Loucy (cell line): ENCODE data around the gene DLG2.
"Not testable (repeated sequence)": the region's sequence is repeated elsewhere in the genome, so short reads cannot be mapped to it uniquely, and the experiment has no call there.

Experiments
- H2AFZ ChIP-seq: fragments of 200-600 bp; sonication (generic); 2 replicates; pipeline ENCODE4 v1.6.0; 2016; ENCODE audit warnings: antibody characterized with exemption, mild to moderate bottlenecking, low read length, moderate library complexity
- H3F3A ChIP-seq: fragments of 200-600 bp; 2 replicates; pipeline ENCODE4 v1.6.0; 2016; ENCODE audit warnings: antibody characterized with exemption, low read depth, mild to moderate bottlenecking
- H3K27me3 ChIP-seq: fragments of 200-600 bp; sonication (generic); 2 replicates; pipeline ENCODE4 v1.6.1; 2014; ENCODE audit warnings: low read length, mild to moderate bottlenecking; ENCODE audit not compliant: insufficient read depth, poor library complexity, severe bottlenecking
- H3K36me3 ChIP-seq: fragments of 200-600 bp; sonication (generic); 2 replicates; pipeline ENCODE4 v1.6.1; 2016; ENCODE audit warnings: low read length; ENCODE audit not compliant: insufficient read depth
- H3K4me1 ChIP-seq: fragments of 200-600 bp; sonication (generic); 2 replicates; pipeline ENCODE4 v1.5.1; 2014; ENCODE audit warnings: low read length, mild to moderate bottlenecking; ENCODE audit not compliant: insufficient read depth, poor library complexity, severe bottlenecking
- H3K4me2 ChIP-seq: fragments of 200-600 bp; sonication (generic); 2 replicates; pipeline ENCODE4 v1.6.0; 2014; ENCODE audit warnings: antibody characterized with exemption, low read length, low read depth, mild to moderate bottlenecking; ENCODE audit not compliant: poor library complexity, severe bottlenecking
- H3K4me3 ChIP-seq: fragments of 200-600 bp; sonication (generic); 2 replicates; pipeline ENCODE4 v1.5.1; 2014; ENCODE audit warnings: low read length, mild to moderate bottlenecking, mixed read lengths; ENCODE audit not compliant: poor library complexity, severe bottlenecking
- H3K79me2 ChIP-seq: fragments of 200-600 bp; sonication (generic); 2 replicates; pipeline ENCODE4 v1.6.1; 2014; ENCODE audit warnings: low read length; ENCODE audit not compliant: insufficient read depth
- H3K9ac ChIP-seq: fragments of 200-600 bp; sonication (generic); 2 replicates; pipeline ENCODE4 v1.6.0; 2014; ENCODE audit warnings: mild to moderate bottlenecking, low read depth, low read length, moderate library complexity; ENCODE audit not compliant: poor library complexity, severe bottlenecking
- H3K9me2 ChIP-seq: fragments of 200-600 bp; sonication (generic); replicated peaks from 2 replicates; pipeline ENCODE4 v1.6.1; 2016; ENCODE audit warnings: low read depth, low read length, mixed read lengths
- H3K9me3 ChIP-seq: fragments of 200-600 bp; sonication (generic); 2 replicates; pipeline ENCODE4 v1.6.1; 2014; ENCODE audit warnings: mild to moderate bottlenecking, antibody characterized with exemption, low read length, low read depth; ENCODE audit not compliant: insufficient read depth
- H4K20me1 ChIP-seq: fragments of 200-600 bp; sonication (generic); 2 replicates; pipeline ENCODE4 v1.6.0; 2014; ENCODE audit warnings: antibody characterized with exemption, low read length, mild to moderate bottlenecking; ENCODE audit not compliant: insufficient read depth, poor library complexity, severe bottlenecking
- EZH2phosphoT487 ChIP-seq: fragments of 200-600 bp; IDR thresholded peaks from 2 replicates; pipeline ENCODE4 v1.6.1; 2018; ENCODE audit warnings: antibody characterized with exemption, mild to moderate bottlenecking, moderate library complexity, borderline replicate concordance
- TF ChIP-seq, protein P1 (sequence below): fragments of 200-600 bp; sonication (generic); conservative IDR thresholded peaks from 2 replicates; pipeline ENCODE4 v1.5.1; 2014; ENCODE audit warnings: mild to moderate bottlenecking, antibody characterized with exemption, low read length

The DLG2 gene

GRCh38 chr11:85661972-85662664, 35.0 kb upstream of the DLG2 start:
- Histone ChIP-seq H3K79me2 (peaks cover 78% of the 10 kb centered on the region), H3K27me3 (peaks cover 7% of the 10 kb centered on the region), H3K9ac (peak overlapping the region; percentile 97), H4K20me1 (peaks cover 76% of the 10 kb centered on the region), H3F3A (no peaks in the 10 kb centered on the region), H2AFZ (no peak overlapping the region), H3K4me1 (peaks cover 46% of the 10 kb centered on the region), H3K4me2 (peak overlapping the region; percentile 95), H3K9me3 (no peaks in the 10 kb centered on the region), H3K36me3 (peaks cover 35% of the 10 kb centered on the region), H3K4me3 (peak overlapping the region; percentile 90), H3K9me2 (no peaks in the 10 kb centered on the region)
- TF ChIP-seq EZH2phosphoT487: no peak
- TF ChIP-seq, protein P1, sequence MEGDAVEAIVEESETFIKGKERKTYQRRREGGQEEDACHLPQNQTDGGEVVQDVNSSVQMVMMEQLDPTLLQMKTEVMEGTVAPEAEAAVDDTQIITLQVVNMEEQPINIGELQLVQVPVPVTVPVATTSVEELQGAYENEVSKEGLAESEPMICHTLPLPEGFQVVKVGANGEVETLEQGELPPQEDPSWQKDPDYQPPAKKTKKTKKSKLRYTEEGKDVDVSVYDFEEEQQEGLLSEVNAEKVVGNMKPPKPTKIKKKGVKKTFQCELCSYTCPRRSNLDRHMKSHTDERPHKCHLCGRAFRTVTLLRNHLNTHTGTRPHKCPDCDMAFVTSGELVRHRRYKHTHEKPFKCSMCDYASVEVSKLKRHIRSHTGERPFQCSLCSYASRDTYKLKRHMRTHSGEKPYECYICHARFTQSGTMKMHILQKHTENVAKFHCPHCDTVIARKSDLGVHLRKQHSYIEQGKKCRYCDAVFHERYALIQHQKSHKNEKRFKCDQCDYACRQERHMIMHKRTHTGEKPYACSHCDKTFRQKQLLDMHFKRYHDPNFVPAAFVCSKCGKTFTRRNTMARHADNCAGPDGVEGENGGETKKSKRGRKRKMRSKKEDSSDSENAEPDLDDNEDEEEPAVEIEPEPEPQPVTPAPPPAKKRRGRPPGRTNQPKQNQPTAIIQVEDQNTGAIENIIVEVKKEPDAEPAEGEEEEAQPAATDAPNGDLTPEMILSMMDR: no peak

DNA sequence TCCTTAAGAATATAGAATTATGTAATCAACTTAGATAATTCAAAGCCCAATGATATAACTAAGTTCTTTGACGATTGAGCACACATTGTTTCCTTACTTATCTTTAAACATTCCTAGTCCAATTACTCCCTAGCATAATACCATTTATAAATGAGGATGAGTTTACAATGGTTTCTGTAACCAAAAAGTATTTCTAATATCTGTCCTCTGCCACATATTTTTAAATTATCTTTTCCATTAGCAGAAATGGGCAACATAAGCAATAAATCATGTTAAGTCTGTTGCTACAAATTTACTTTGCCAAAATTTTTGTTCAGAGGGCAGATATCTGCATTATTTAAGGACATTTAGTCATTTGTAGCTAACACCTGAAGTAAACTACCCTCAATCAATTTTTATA, 31.0 kb upstream of the DLG2 start:
- peaks cover 46% of the 10 kb centered on the region for H3K4me1 ChIP-seq
- TF ChIP-seq, protein P1: no peak
- H3K9ac ChIP-seq: peak overlapping the region; percentile 12
- no peaks in the 10 kb centered on the region for H3K9me2 ChIP-seq
- H3K27me3 ChIP-seq: no peaks in the 10 kb centered on the region
- no peak overlapping the region for H2AFZ ChIP-seq
- H3K4me2 ChIP-seq: peak overlapping the region; percentile 95
- peaks cover 86% of the 10 kb centered on the region for H4K20me1 ChIP-seq
- peaks cover 51% of the 10 kb centered on the region for H3K36me3 ChIP-seq
- no peaks in the 10 kb centered on the region for H3K9me3 ChIP-seq
- no peak overlapping the region for H3K4me3 ChIP-seq
- no peaks in the 10 kb centered on the region; the same call in 1 of the 2 replicates for H3F3A ChIP-seq
- H3K79me2 ChIP-seq: peaks cover 85% of the 10 kb centered on the region

DNA sequence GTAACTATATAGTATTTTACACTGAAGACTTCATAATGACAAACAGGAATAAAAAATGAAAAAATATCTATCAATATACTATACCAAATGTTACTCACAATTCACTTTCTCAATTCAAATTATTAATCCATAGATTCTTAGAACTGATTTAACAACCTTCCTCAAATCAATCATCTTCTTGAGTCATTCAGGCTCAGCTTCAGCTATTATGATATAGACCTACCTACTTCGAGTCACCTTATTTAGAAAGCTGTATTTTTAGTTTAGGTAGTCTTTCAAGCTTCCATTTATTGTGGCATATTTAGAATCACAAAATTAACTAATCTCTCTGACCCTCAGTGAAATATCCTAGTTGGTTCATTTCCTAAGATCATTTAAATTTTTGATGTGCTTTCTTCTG, 29.6 kb upstream of the DLG2 start:
- peaks cover 51% of the 10 kb centered on the region for H3K36me3 ChIP-seq
- TF ChIP-seq, protein P1: no peak
- TF ChIP-seq EZH2phosphoT487: no peak
- peaks cover 43% of the 10 kb centered on the region for H3K4me1 ChIP-seq
- no peak overlapping the region for H3K4me3 ChIP-seq
- H3K79me2 ChIP-seq: peaks cover 73% of the 10 kb centered on the region
- H3K27me3 ChIP-seq: no peaks in the 10 kb centered on the region
- H2AFZ ChIP-seq: no peak overlapping the region
- no peaks in the 10 kb centered on the region for H3K9me2 ChIP-seq
- peaks cover 75% of the 10 kb centered on the region for H4K20me1 ChIP-seq
- no peaks in the 10 kb centered on the region; the same call in 1 of the 2 replicates for H3F3A ChIP-seq
- H3K9ac ChIP-seq: no peak overlapping the region
- H3K9me3 ChIP-seq: no peaks in the 10 kb centered on the region
- H3K4me2 ChIP-seq: peak overlapping the region; percentile 95

GRCh38 chr11:85654343-85654742, 27.2 kb upstream of the DLG2 start:
- not testable (repeated sequence) for H2AFZ ChIP-seq, H3K4me2 ChIP-seq, H3K9ac ChIP-seq, H3F3A ChIP-seq, H3K4me3 ChIP-seq, H3K27me3 ChIP-seq, H3K9me2 ChIP-seq, H3K9me3 ChIP-seq
- peaks cover 48% of the 10 kb centered on the region for H3K79me2 ChIP-seq
- peaks cover 51% of the 10 kb centered on the region for H4K20me1 ChIP-seq
- H3K36me3 ChIP-seq: peaks cover 30% of the 10 kb centered on the region
- H3K4me1 ChIP-seq: peaks cover 22% of the 10 kb centered on the region
